NCI-H510A treated with DMSO at 0.1 percent for 48 hours (cell line): ENCODE results near the gene NTNG2.

Experiments used
- DNase-seq: peaks from one replicate; lab custom pipeline; 2025; lab: John Stamatoyannopoulos, UW

Gene NTNG2

GRCh38 chr9:132171702-132172101 lies 9.8 kb downstream of the NTNG2 start:
- DNase-seq: no peak

GRCh38 chr9:132172185-132172584 lies 10.3 kb downstream of the NTNG2 start:
- no peak for DNase-seq

GRCh38 chr9:132175431-132175830 lies 13.6 kb downstream of the NTNG2 start:
- DNase-seq: no peak

GRCh38 chr9:132176338-132176737 lies 14.5 kb downstream of the NTNG2 start:
- no peak for DNase-seq

GRCh38 chr9:132181796-132182313 lies 20.0 kb downstream of the NTNG2 start:
- DNase-seq: no peak

- DNase-seq: no peak
These were observed 20.6 kb downstream of the NTNG2 start for GRCh38 chr9:132182314-132183091.

GRCh38 chr9:132183134-132183533 lies 21.3 kb downstream of the NTNG2 start:
- DNase-seq: peak; percentile 57

GRCh38 chr9:132183715-132184114 lies 21.9 kb downstream of the NTNG2 start:
- DNase-seq: no peak

GRCh38 chr9:132184124-132184523 lies 22.3 kb downstream of the NTNG2 start:
- peak; percentile 69 for DNase-seq

GRCh38 chr9:132185073-132186009 lies 23.5 kb downstream of the NTNG2 start:
- DNase-seq: peak; percentile 90

GRCh38 chr9:132187121-132187620 lies 25.3 kb downstream of the NTNG2 start:
- DNase-seq: peak; percentile 42

- peak; percentile 40 for DNase-seq
These were observed 29.1 kb downstream of the NTNG2 start for GRCh38 chr9:132190966-132191365.

- no peak for DNase-seq
These were observed 30.9 kb downstream of the NTNG2 start for GRCh38 chr9:132192728-132193127.

GRCh38 chr9:132193227-132194124 lies 31.6 kb downstream of the NTNG2 start:
- no peak for DNase-seq

GRCh38 chr9:132194508-132194907 lies 32.6 kb downstream of the NTNG2 start:
- DNase-seq: no peak

GRCh38 chr9:132197315-132197714 lies 35.5 kb downstream of the NTNG2 start:
- no peak for DNase-seq

GRCh38 chr9:132197856-132198550 lies 36.1 kb downstream of the NTNG2 start:
- DNase-seq: no peak

- no peak for DNase-seq
These were observed 37.2 kb downstream of the NTNG2 start for GRCh38 chr9:132199056-132199455.

GRCh38 chr9:132200706-132201105 lies 38.8 kb downstream of the NTNG2 start:
- no peak for DNase-seq

GRCh38 chr9:132201139-132201538 lies 39.3 kb downstream of the NTNG2 start:
- DNase-seq: peak; percentile 96
